ENCODE data around the gene LPP. TPM values are rescaled to one million over a fixed set of nuclear protein-coding genes. Genes with fewer than 3 reads are reported as not detected.

LPP gene
- total RNA-seq, 5 donors from 2014 or later (not counting 1 experiment from before 2014, with no cell fraction given), result 23.8 to 82.6 (median 39.3) TPM

GRCh38 chr3:188711881-188712247 is 557.9 kb downstream of the LPP start:
- WGBS (ENCODE audit: insufficient coverage), result 94% methylated on average over 3 of the region's 3 CpGs
- Mint-ChIP-seq H3K36me3 (peaks cover 43% of the 10 kb centered on the region), H3K4me3 (no peak overlapping the region), H3K4me1 (peaks cover 6 to 10% (median 8%) of the 10 kb centered on the region in 3 donors), H3K27me3 (no peaks in the 10 kb centered on the region), H3K27ac (no peak overlapping the region), H3K9me3 (no peaks in the 10 kb centered on the region)
- ATAC-seq (replicated peaks in 1 of 4), result no peak
- no peaks in the 10 kb centered on the region for H3K27me3 ChIP-seq (replicated peaks in 1 of 2; ENCODE audit: control insufficient read depth in 2 of 2, extremely low read depth in 1 of 2, insufficient read depth in 2 of 2, low read length in 1 of 2)
- DNase-seq, result no peak
- peaks cover 0 to 3% of the 10 kb centered on the region in 2 experiments for H3K4me1 ChIP-seq (ENCODE audit: control insufficient read depth in 1 of 2, extremely low read depth in 1 of 2, insufficient read depth in 2 of 2, low read length in 2 of 2)
- no peak overlapping the region for H3K27ac ChIP-seq (ENCODE audit: low read length)
- no peaks in the 10 kb centered on the region for H3K36me3 ChIP-seq (ENCODE audit: control insufficient read depth in 2 of 2, extremely low read depth in 1 of 2, insufficient read depth in 1 of 2, low read length in 1 of 2)
- CTCF ChIA-PET, result no interaction called here
- H3K4me3 ChIP-seq (ENCODE audit: control insufficient read depth in 1 of 2, extremely low read depth in 1 of 2, low read length in 1 of 2), result no peak overlapping the region
- no peaks in the 10 kb centered on the region for H3K9me3 ChIP-seq
- POLR2A ChIA-PET, result no interaction called here

- POLR2A ChIA-PET, result no interaction called here
- no peaks in the 10 kb centered on the region for H3K27me3 Mint-ChIP-seq
- no peak overlapping the region for H3K27ac Mint-ChIP-seq
- ATAC-seq (replicated peaks in 1 of 4), result no peak
- H3K4me1 Mint-ChIP-seq, result peaks cover 4 to 10% (median 8%) of the 10 kb centered on the region in 3 donors
- peaks cover 0 to under 1% of the 10 kb centered on the region in 2 experiments for H3K4me1 ChIP-seq (ENCODE audit: control insufficient read depth in 1 of 2, extremely low read depth in 1 of 2, insufficient read depth in 2 of 2, low read length in 2 of 2)
- H3K36me3 ChIP-seq (ENCODE audit: control insufficient read depth in 2 of 2, extremely low read depth in 1 of 2, insufficient read depth in 1 of 2, low read length in 1 of 2), result no peaks in the 10 kb centered on the region
- peaks cover 41% of the 10 kb centered on the region for H3K36me3 Mint-ChIP-seq
- H3K27me3 ChIP-seq (replicated peaks in 1 of 2; ENCODE audit: control insufficient read depth in 2 of 2, extremely low read depth in 1 of 2, insufficient read depth in 2 of 2, low read length in 1 of 2), result no peaks in the 10 kb centered on the region
- no peak for DNase-seq
- H3K4me3 ChIP-seq (ENCODE audit: control insufficient read depth in 1 of 2, extremely low read depth in 1 of 2, low read length in 1 of 2), result no peak overlapping the region
- no peak overlapping the region for H3K27ac ChIP-seq (ENCODE audit: low read length)
- H3K9me3 Mint-ChIP-seq, result no peaks in the 10 kb centered on the region
- CTCF ChIA-PET, result no interaction called here
- WGBS (ENCODE audit: insufficient coverage), result 96% methylated on average over 3 of the region's 4 CpGs
- no peaks in the 10 kb centered on the region for H3K9me3 ChIP-seq
- H3K4me3 Mint-ChIP-seq, result no peak overlapping the region
Measured at GRCh38 chr3:188712248-188712924, 558.4 kb downstream of the LPP start.

DNA sequence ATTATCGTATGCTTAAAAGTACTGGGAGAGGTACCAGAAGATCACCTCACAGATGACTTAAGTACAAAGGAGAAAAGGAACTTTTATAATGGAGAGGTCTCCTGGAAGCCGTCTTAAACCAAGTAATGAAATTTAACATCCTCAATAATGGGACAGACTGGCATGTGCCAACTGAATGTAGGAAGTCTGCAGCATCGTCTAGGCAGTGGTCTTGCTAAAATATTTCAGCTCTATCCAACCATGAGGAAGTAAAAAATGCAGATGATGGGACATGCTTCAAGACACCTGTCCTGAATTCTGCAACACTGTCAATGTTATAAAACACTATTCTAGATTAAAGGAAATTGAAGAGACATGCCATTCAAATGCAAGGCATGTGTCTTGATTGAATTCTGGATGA is 559.0 kb downstream of the LPP start:
- Histone ChIP-seq H3K4me1 (ENCODE audit: control insufficient read depth in 1 of 2, extremely low read depth in 1 of 2, insufficient read depth in 2 of 2, low read length in 2 of 2) (no peaks in the 10 kb centered on the region), H3K9me3 (no peaks in the 10 kb centered on the region), H3K36me3 (ENCODE audit: control insufficient read depth in 2 of 2, extremely low read depth in 1 of 2, insufficient read depth in 1 of 2, low read length in 1 of 2) (no peaks in the 10 kb centered on the region), H3K27me3 (replicated peaks in 1 of 2; ENCODE audit: control insufficient read depth in 2 of 2, extremely low read depth in 1 of 2, insufficient read depth in 2 of 2, low read length in 1 of 2) (no peaks in the 10 kb centered on the region), H3K4me3 (ENCODE audit: control insufficient read depth in 1 of 2, extremely low read depth in 1 of 2, low read length in 1 of 2) (no peak overlapping the region), H3K27ac (ENCODE audit: low read length) (no peak overlapping the region)
- ATAC-seq (replicated peaks in 1 of 4) (no peak), DNase-seq (no peak)
- ChIA-PET CTCF (no interaction called here), POLR2A (no interaction called here)
- Mint-ChIP-seq H3K4me1 (peaks cover 0 to 6% (median 2%) of the 10 kb centered on the region in 3 donors), H3K9me3 (no peaks in the 10 kb centered on the region), H3K27me3 (no peaks in the 10 kb centered on the region), H3K36me3 (peaks cover 35% of the 10 kb centered on the region), H3K4me3 (no peak overlapping the region), H3K27ac (no peak overlapping the region)
- no CpG with 5 or more reads among the region's 3 CpGs for WGBS (ENCODE audit: insufficient coverage)

GRCh38 chr3:188719545-188719944 is 565.6 kb downstream of the LPP start:
- no peaks in the 10 kb centered on the region for H3K27me3 Mint-ChIP-seq

DNA sequence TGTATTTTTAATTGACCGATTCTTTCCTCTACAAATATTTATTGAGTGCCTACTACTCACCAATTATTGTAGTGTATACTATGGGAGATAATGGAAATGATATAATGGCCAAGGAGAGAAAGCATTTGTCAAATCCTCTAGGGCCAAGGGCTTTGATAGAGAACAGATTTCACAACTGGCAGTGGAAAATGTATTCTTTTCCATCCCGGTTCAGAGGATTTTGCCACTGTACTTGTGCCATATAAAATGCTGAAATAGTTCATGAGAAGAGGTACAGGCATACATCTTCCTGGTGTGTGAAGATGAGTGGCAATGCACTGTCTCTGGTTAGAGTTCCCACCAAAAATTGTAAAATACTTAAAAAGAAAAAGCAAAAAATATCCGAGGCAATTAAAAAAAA is 566.3 kb downstream of the LPP start:
- ATAC-seq (replicated peaks in 1 of 4) (no peak), DNase-seq (no peak)
- peaks cover 9% of the 10 kb centered on the region for H3K36me3 Mint-ChIP-seq
- no peak overlapping the region for H3K4me3 Mint-ChIP-seq
- H3K4me1 Mint-ChIP-seq, result peaks cover 0 to 16% (median 12%) of the 10 kb centered on the region in 3 donors
- CTCF ChIA-PET, result no interaction called here
- no peaks in the 10 kb centered on the region for H3K27me3 ChIP-seq (replicated peaks in 1 of 2; ENCODE audit: control insufficient read depth in 2 of 2, extremely low read depth in 1 of 2, insufficient read depth in 2 of 2, low read length in 1 of 2)
- no peaks in the 10 kb centered on the region for H3K36me3 ChIP-seq (ENCODE audit: control insufficient read depth in 2 of 2, extremely low read depth in 1 of 2, insufficient read depth in 1 of 2, low read length in 1 of 2)
- WGBS (ENCODE audit: insufficient coverage), result no CpG with 5 or more reads among the region's 3 CpGs
- H3K4me1 ChIP-seq (ENCODE audit: control insufficient read depth in 1 of 2, extremely low read depth in 1 of 2, insufficient read depth in 2 of 2, low read length in 2 of 2), result no peaks in the 10 kb centered on the region
- POLR2A ChIA-PET, result no interaction called here
- H3K4me3 ChIP-seq (ENCODE audit: control insufficient read depth in 1 of 2, extremely low read depth in 1 of 2, low read length in 1 of 2), result no peak overlapping the region
- H3K27ac Mint-ChIP-seq, result no peak overlapping the region
- no peaks in the 10 kb centered on the region for H3K9me3 Mint-ChIP-seq
- H3K27ac ChIP-seq (ENCODE audit: low read length), result no peak overlapping the region
- no peaks in the 10 kb centered on the region for H3K27me3 Mint-ChIP-seq
- no peaks in the 10 kb centered on the region for H3K9me3 ChIP-seq

More at GRCh38 chr3:188719545-188719944, 565.6 kb downstream of the LPP start:
- POLR2A ChIA-PET, result no interaction called here
- Histone ChIP-seq H3K27me3 (replicated peaks in 1 of 2; ENCODE audit: control insufficient read depth in 2 of 2, extremely low read depth in 1 of 2, insufficient read depth in 2 of 2, low read length in 1 of 2) (no peaks in the 10 kb centered on the region), H3K4me3 (ENCODE audit: control insufficient read depth in 1 of 2, extremely low read depth in 1 of 2, low read length in 1 of 2) (no peak overlapping the region), H3K4me1 (ENCODE audit: control insufficient read depth in 1 of 2, extremely low read depth in 1 of 2, insufficient read depth in 2 of 2, low read length in 2 of 2) (no peaks in the 10 kb centered on the region), H3K36me3 (ENCODE audit: control insufficient read depth in 2 of 2, extremely low read depth in 1 of 2, insufficient read depth in 1 of 2, low read length in 1 of 2) (no peaks in the 10 kb centered on the region), H3K9me3 (no peaks in the 10 kb centered on the region), H3K27ac (ENCODE audit: low read length) (no peak overlapping the region)
- Mint-ChIP-seq H3K4me1 (peaks cover 0 to 16% (median 12%) of the 10 kb centered on the region in 3 donors), H3K9me3 (no peaks in the 10 kb centered on the region), H3K36me3 (peaks cover 9% of the 10 kb centered on the region), H3K27ac (no peak overlapping the region), H3K4me3 (no peak overlapping the region)
- ATAC-seq (replicated peaks in 1 of 4) (no peak), DNase-seq (no peak)
- CTCF ChIA-PET, result no interaction called here
- no CpG with 5 or more reads among the region's 1 CpG for whole genome bisulfite sequencing (ENCODE audit: insufficient coverage)

GRCh38 chr3:188720636-188721035 is 566.7 kb downstream of the LPP start:
- CTCF ChIA-PET, result no interaction called here
- no peak overlapping the region for H3K27ac Mint-ChIP-seq

DNA sequence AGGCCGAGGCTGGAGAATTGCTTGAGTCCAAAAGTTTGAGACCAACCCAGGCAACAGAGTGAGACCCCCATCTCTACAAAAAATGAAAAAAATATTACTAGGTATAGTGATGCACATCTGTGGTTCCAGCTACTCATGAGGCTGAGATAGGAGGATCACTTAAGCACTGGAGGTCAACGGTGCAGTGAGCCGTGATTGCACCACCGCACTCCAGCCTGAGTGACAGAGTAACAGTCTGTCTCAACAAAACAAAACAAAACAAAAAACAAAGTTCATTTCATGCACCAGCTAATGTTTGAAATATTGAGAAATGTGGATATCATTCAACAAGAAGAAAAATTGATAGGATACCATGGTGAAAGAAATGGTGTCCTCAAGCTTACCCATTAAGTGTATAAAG is 567.4 kb downstream of the LPP start:
- CTCF ChIA-PET, result no interaction called here
- no peak overlapping the region for H3K4me3 ChIP-seq (ENCODE audit: control insufficient read depth in 1 of 2, extremely low read depth in 1 of 2, low read length in 1 of 2)
- POLR2A ChIA-PET, result no interaction called here
- H3K27ac Mint-ChIP-seq, result no peak overlapping the region
- peaks cover 9% of the 10 kb centered on the region for H3K36me3 Mint-ChIP-seq
- ATAC-seq (replicated peaks in 1 of 4) (no peak), DNase-seq (no peak)
- no peaks in the 10 kb centered on the region for H3K4me1 ChIP-seq (ENCODE audit: control insufficient read depth in 1 of 2, extremely low read depth in 1 of 2, insufficient read depth in 2 of 2, low read length in 2 of 2)
- no peaks in the 10 kb centered on the region for H3K9me3 ChIP-seq
- H3K9me3 Mint-ChIP-seq, result no peaks in the 10 kb centered on the region
- no peak overlapping the region for H3K4me3 Mint-ChIP-seq
- H3K27ac ChIP-seq (ENCODE audit: low read length), result no peak overlapping the region
- H3K27me3 Mint-ChIP-seq, result no peaks in the 10 kb centered on the region
- H3K36me3 ChIP-seq (ENCODE audit: control insufficient read depth in 2 of 2, extremely low read depth in 1 of 2, insufficient read depth in 1 of 2, low read length in 1 of 2), result no peaks in the 10 kb centered on the region
- H3K4me1 Mint-ChIP-seq, result peaks cover 3 to 16% (median 12%) of the 10 kb centered on the region in 3 donors
- H3K27me3 ChIP-seq (replicated peaks in 1 of 2; ENCODE audit: control insufficient read depth in 2 of 2, extremely low read depth in 1 of 2, insufficient read depth in 2 of 2, low read length in 1 of 2), result no peaks in the 10 kb centered on the region
- no CpG with 5 or more reads among the region's 4 CpGs for WGBS (ENCODE audit: insufficient coverage)

More at GRCh38 chr3:188720636-188721035, 566.7 kb downstream of the LPP start:
- H3K4me1 Mint-ChIP-seq, result peaks cover 0 to 16% (median 12%) of the 10 kb centered on the region in 3 donors
- no peaks in the 10 kb centered on the region for H3K27me3 ChIP-seq (replicated peaks in 1 of 2; ENCODE audit: control insufficient read depth in 2 of 2, extremely low read depth in 1 of 2, insufficient read depth in 2 of 2, low read length in 1 of 2)
- no peaks in the 10 kb centered on the region for H3K9me3 ChIP-seq
- H3K27ac ChIP-seq (ENCODE audit: low read length), result no peak overlapping the region
- DNase-seq, result no peak
- peaks cover 9% of the 10 kb centered on the region for H3K36me3 Mint-ChIP-seq
- H3K9me3 Mint-ChIP-seq, result no peaks in the 10 kb centered on the region
- H3K27me3 Mint-ChIP-seq, result no peaks in the 10 kb centered on the region
- H3K4me3 ChIP-seq (ENCODE audit: control insufficient read depth in 1 of 2, extremely low read depth in 1 of 2, low read length in 1 of 2), result no peak overlapping the region
- H3K4me3 Mint-ChIP-seq, result no peak overlapping the region
- ATAC-seq (replicated peaks in 1 of 4), result no peak
- POLR2A ChIA-PET, result no interaction called here
- H3K36me3 ChIP-seq (ENCODE audit: control insufficient read depth in 2 of 2, extremely low read depth in 1 of 2, insufficient read depth in 1 of 2, low read length in 1 of 2), result no peaks in the 10 kb centered on the region
- H3K4me1 ChIP-seq (ENCODE audit: control insufficient read depth in 1 of 2, extremely low read depth in 1 of 2, insufficient read depth in 2 of 2, low read length in 2 of 2), result no peaks in the 10 kb centered on the region

Data from T-cell (primary cell).